H1 (cell line): ENCODE measurements around the gene HIPK2. TPM values are rescaled to one million over a fixed set of nuclear protein-coding genes. Genes with fewer than 3 reads are reported as not detected.

Experiments used
- GABPA ChIP-seq: IDR thresholded peaks from 2 replicates; pipeline ENCODE4 v1.6.1; 2011; ENCODE audit warnings: mild to moderate bottlenecking, low read length, moderate library complexity, borderline replicate concordance; ENCODE audit not compliant: insufficient read depth
- KDM1A ChIP-seq: fragments of 200-600, 300-600 bp; sonication (generic); IDR thresholded peaks from 2 replicates; pipeline ENCODE4 v1.7.1; 2016; ENCODE audit warnings: mild to moderate bottlenecking, low read length, borderline replicate concordance
- TAF1 ChIP-seq: IDR thresholded peaks from 2 replicates; pipeline ENCODE4 v1.6.1; 2011; ENCODE audit warnings: mild to moderate bottlenecking, low read depth, low read length
- polyA plus RNA-seq, 7 experiments: library from polyadenylated mRNA; depleted of rRNA in 3 of 7; stranded (reverse) in 5 of 7; unstranded in 2 of 7; fragments of >200 nt in 5 of 7; fragments of 200-250 nt in 2 of 7; gene quantifications; 1 replicate in 5 of 7; 2 replicates in 1 of 7; 4 replicates in 1 of 7; pipeline versions ENCODE4 v1.2.1 to v1.2.3, GENCODE V29; 2011 to 2013; ENCODE audit warnings: missing spikeins in 2 of 7, mixed read lengths in 2 of 7
- total RNA-seq: library from RNA; stranded (reverse); fragmentation: NEBNext Ultra II Directional; extraction: Animal tissue kit (Norgen Biotek cat#: 25700); gene quantifications from 2 replicates; pipeline ENCODE4 v1.2.1, GENCODE V29; 2021
- TF ChIP-seq, protein P1 (sequence below): fragments of 300-600 bp; sonication (generic); IDR thresholded peaks from 2 replicates; pipeline ENCODE4 v1.7.1; 2012; ENCODE audit warnings: low read length, moderate library complexity, mild to moderate bottlenecking, inconsistent platforms; ENCODE audit not compliant: insufficient replicate concordance
- TF ChIP-seq, protein P2 (sequence below): IDR thresholded peaks from 2 replicates; pipeline ENCODE4 v1.6.1; 2012; ENCODE audit warnings: inconsistent platforms

HIPK2 gene
- total and polyA plus RNA-seq, 2 of the 8 experiments (the other 6 are each of a cell fraction or from before 2014, with no cell fraction given), result 8.3 to 24.3 TPM

DNA sequence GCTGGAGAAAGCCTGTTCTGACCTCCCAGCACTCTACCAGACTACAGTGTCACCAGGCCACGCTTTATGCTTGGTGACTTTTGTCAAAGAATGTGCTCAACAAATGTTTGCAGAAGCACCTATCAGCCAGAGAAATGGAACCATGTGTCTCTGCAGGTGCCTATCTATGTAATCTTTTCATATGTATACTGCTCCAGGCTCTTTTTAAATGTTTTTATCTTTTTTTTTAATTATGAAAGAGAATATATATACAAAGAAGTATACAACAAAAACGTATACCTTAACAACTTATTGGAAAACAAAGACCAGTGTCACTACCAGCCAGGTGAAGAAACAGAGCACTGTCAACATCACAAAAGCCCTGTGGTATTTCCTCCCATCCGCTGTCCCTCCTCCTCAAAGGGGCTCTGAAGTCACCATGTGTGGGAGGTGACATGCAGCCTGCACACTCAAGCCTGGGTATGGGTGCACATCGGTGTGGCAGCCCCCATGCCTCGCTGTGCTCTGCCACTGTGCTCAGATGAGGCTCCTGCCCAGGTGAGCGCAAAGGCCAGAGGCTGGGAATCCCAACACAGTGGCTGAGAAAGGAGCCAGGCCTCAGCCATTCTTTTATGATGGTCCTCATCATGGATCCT lies 133.7 kb downstream of the HIPK2 start (continued):
- TF ChIP-seq GABPA (no peak), KDM1A (no peak), TAF1 (no peak)
- TF ChIP-seq, protein P1, sequence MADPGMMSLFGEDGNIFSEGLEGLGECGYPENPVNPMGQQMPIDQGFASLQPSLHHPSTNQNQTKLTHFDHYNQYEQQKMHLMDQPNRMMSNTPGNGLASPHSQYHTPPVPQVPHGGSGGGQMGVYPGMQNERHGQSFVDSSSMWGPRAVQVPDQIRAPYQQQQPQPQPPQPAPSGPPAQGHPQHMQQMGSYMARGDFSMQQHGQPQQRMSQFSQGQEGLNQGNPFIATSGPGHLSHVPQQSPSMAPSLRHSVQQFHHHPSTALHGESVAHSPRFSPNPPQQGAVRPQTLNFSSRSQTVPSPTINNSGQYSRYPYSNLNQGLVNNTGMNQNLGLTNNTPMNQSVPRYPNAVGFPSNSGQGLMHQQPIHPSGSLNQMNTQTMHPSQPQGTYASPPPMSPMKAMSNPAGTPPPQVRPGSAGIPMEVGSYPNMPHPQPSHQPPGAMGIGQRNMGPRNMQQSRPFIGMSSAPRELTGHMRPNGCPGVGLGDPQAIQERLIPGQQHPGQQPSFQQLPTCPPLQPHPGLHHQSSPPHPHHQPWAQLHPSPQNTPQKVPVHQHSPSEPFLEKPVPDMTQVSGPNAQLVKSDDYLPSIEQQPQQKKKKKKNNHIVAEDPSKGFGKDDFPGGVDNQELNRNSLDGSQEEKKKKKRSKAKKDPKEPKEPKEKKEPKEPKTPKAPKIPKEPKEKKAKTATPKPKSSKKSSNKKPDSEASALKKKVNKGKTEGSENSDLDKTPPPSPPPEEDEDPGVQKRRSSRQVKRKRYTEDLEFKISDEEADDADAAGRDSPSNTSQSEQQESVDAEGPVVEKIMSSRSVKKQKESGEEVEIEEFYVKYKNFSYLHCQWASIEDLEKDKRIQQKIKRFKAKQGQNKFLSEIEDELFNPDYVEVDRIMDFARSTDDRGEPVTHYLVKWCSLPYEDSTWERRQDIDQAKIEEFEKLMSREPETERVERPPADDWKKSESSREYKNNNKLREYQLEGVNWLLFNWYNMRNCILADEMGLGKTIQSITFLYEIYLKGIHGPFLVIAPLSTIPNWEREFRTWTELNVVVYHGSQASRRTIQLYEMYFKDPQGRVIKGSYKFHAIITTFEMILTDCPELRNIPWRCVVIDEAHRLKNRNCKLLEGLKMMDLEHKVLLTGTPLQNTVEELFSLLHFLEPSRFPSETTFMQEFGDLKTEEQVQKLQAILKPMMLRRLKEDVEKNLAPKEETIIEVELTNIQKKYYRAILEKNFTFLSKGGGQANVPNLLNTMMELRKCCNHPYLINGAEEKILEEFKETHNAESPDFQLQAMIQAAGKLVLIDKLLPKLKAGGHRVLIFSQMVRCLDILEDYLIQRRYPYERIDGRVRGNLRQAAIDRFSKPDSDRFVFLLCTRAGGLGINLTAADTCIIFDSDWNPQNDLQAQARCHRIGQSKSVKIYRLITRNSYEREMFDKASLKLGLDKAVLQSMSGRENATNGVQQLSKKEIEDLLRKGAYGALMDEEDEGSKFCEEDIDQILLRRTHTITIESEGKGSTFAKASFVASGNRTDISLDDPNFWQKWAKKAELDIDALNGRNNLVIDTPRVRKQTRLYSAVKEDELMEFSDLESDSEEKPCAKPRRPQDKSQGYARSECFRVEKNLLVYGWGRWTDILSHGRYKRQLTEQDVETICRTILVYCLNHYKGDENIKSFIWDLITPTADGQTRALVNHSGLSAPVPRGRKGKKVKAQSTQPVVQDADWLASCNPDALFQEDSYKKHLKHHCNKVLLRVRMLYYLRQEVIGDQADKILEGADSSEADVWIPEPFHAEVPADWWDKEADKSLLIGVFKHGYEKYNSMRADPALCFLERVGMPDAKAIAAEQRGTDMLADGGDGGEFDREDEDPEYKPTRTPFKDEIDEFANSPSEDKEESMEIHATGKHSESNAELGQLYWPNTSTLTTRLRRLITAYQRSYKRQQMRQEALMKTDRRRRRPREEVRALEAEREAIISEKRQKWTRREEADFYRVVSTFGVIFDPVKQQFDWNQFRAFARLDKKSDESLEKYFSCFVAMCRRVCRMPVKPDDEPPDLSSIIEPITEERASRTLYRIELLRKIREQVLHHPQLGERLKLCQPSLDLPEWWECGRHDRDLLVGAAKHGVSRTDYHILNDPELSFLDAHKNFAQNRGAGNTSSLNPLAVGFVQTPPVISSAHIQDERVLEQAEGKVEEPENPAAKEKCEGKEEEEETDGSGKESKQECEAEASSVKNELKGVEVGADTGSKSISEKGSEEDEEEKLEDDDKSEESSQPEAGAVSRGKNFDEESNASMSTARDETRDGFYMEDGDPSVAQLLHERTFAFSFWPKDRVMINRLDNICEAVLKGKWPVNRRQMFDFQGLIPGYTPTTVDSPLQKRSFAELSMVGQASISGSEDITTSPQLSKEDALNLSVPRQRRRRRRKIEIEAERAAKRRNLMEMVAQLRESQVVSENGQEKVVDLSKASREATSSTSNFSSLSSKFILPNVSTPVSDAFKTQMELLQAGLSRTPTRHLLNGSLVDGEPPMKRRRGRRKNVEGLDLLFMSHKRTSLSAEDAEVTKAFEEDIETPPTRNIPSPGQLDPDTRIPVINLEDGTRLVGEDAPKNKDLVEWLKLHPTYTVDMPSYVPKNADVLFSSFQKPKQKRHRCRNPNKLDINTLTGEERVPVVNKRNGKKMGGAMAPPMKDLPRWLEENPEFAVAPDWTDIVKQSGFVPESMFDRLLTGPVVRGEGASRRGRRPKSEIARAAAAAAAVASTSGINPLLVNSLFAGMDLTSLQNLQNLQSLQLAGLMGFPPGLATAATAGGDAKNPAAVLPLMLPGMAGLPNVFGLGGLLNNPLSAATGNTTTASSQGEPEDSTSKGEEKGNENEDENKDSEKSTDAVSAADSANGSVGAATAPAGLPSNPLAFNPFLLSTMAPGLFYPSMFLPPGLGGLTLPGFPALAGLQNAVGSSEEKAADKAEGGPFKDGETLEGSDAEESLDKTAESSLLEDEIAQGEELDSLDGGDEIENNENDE, result no peak
- TF ChIP-seq, protein P2, sequence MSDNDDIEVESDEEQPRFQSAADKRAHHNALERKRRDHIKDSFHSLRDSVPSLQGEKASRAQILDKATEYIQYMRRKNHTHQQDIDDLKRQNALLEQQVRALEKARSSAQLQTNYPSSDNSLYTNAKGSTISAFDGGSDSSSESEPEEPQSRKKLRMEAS, result no peak
- TF ChIP-seq, all 59 proteins: peak for 0
